GM20000 (cell line): Measurements from ENCODE around the gene KLF7.

ENCODE experiments used
- DNase-seq: peaks from one replicate; pipeline ENCODE4 v3.0.0; 2012; ENCODE audit warnings: low spot score
- CTCF ChIP-seq: IDR thresholded peaks from 2 replicates; pipeline ENCODE4 v1.5.1; 2012; ENCODE audit warnings: mild to moderate bottlenecking, control low read depth; ENCODE audit errors: extremely low read depth, missing control alignments

The KLF7 gene

DNA sequence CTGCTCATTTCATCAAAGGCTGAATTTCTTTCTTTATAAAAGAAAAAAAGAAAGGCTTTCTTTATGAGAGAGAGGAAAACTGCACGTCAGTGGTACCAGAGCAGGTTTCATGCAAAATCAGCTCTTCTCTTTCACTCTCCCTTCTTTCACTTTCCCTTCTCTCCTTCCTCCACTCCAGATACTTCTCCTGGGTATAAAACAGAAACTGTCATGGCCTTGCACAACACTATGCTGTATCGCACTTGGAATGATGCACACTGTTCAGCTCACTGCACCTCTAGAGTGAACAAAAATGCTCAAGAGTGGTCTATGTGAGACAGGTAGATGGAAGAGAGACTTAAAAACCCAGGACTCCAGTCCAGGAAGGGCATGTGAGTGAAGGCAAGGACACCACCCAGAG is 73.8 kb downstream of the KLF7 start:
- no peak for TF ChIP-seq CTCF
- DNase-seq = no peak

DNA sequence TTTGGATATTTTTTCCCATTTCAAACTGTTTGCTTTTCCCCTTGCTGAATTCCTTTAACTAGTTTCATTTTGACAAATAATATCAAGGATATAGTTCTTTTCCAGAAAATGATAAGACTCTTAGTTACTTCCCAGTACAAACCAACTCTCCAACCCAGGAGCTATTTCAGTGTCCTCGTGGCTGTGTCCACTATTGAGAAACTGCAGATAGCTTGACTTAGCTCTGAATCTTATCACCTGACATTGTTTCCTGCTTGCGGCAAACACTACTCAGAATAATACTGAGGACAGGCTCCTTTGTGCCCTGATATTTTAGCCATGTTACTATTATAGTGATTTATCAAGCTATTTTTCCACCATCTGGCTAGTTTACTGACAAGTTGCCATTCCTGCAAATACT is 74.6 kb downstream of the KLF7 start:
- no peak for TF ChIP-seq CTCF
- DNase-seq = no peak

GRCh38 chr2:207090389-207090788 is 75.4 kb downstream of the KLF7 start:
- DNase-seq = no peak
- no peak for TF ChIP-seq CTCF

GRCh38 chr2:207088839-207089238 is 76.9 kb downstream of the KLF7 start:
- no peak for TF ChIP-seq CTCF

GRCh38 chr2:207088276-207088675 is 77.5 kb downstream of the KLF7 start:
- DNase-seq = no peak
- TF ChIP-seq CTCF = no peak

More at GRCh38 chr2:207088839-207089238, 76.9 kb downstream of the KLF7 start:
- DNase-seq = no peak

GRCh38 chr2:207087046-207087902 is 78.5 kb downstream of the KLF7 start:
- no peak for TF ChIP-seq CTCF
- no peak for DNase-seq

GRCh38 chr2:207086136-207086535 is 79.6 kb downstream of the KLF7 start:
- no peak for DNase-seq
- no peak for TF ChIP-seq CTCF
